Measurements from ENCODE around the gene SLC39A6. TPM values are rescaled to one million over a fixed set of nuclear protein-coding genes. Genes with fewer than 3 reads are reported as not detected.

The SLC39A6 gene
- polyA plus RNA-seq, 1 donor from 2014 or later = 298 TPM

GRCh38 chr18:36064027-36064808, 64.9 kb downstream of the SLC39A6 start:
- H3K27ac ChIP-seq (ENCODE audit: low read length) = no peak overlapping the region
- H2AFZ ChIP-seq (ENCODE audit: low read depth, low read length) = no peak overlapping the region
- H3K27me3 ChIP-seq (ENCODE audit: insufficient read depth, low read depth, low read length) = no peaks in the 10 kb centered on the region
- H3K79me2 ChIP-seq (replicated peaks; ENCODE audit: insufficient read depth, low read length) = peaks cover 73% of the 10 kb centered on the region
- H3K9me3 ChIP-seq (ENCODE audit: low read length) = no peaks in the 10 kb centered on the region
- no peaks in the 10 kb centered on the region for H3K36me3 ChIP-seq (ENCODE audit: insufficient read depth, low read length)
- no peaks in the 10 kb centered on the region for H3K9me2 ChIP-seq (ENCODE audit: insufficient read depth, low read length)
- H3F3A ChIP-seq (ENCODE audit: insufficient read depth, low read length, poor library complexity, severe bottlenecking) = no peaks in the 10 kb centered on the region
- TF ChIP-seq RAD21 (conservative IDR thresholded peaks at IDR 0.05) (no peak), CTCF (IDR thresholded peaks at IDR 0.05; ENCODE audit: poor library complexity, severe bottlenecking) (no peak), EP300 (conservative IDR thresholded peaks at IDR 0.05; ENCODE audit: poor library complexity, severe bottlenecking) (no peak), EZH2 (IDR thresholded peaks at IDR 0.05; ENCODE audit: borderline replicate concordance, insufficient read depth, low read length, poor library complexity, severe bottlenecking) (no peak)
- no peak overlapping the region for H3K9ac ChIP-seq (ENCODE audit: low read length)
- H4K20me1 ChIP-seq (ENCODE audit: insufficient read depth) = no peaks in the 10 kb centered on the region
- H3K4me2 ChIP-seq (ENCODE audit: low read length) = no peak overlapping the region
- H3K4me3 ChIP-seq (ENCODE audit: low read length) = peak overlapping the region; percentile 98

- Histone ChIP-seq H3K9ac (ENCODE audit: low read length) (no peak overlapping the region), H2AFZ (ENCODE audit: low read depth, low read length) (no peak overlapping the region), H3K36me3 (ENCODE audit: insufficient read depth, low read length) (no peaks in the 10 kb centered on the region), H3K27me3 (ENCODE audit: insufficient read depth, low read depth, low read length) (no peaks in the 10 kb centered on the region), H3F3A (ENCODE audit: insufficient read depth, low read length, poor library complexity, severe bottlenecking) (no peaks in the 10 kb centered on the region), H4K20me1 (ENCODE audit: insufficient read depth) (no peaks in the 10 kb centered on the region), H3K27ac (ENCODE audit: low read length) (no peak overlapping the region), H3K79me2 (replicated peaks; ENCODE audit: insufficient read depth, low read length) (peaks cover 85% of the 10 kb centered on the region), H3K4me3 (ENCODE audit: low read length) (no peak overlapping the region), H3K9me2 (ENCODE audit: insufficient read depth, low read length) (no peaks in the 10 kb centered on the region), H3K4me2 (ENCODE audit: low read length) (no peak overlapping the region), H3K9me3 (ENCODE audit: low read length) (no peaks in the 10 kb centered on the region)
- TF ChIP-seq TAF1 (IDR thresholded peaks at IDR 0.05; ENCODE audit: low read depth) (no peak), MXI1 (conservative IDR thresholded peaks at IDR 0.05; ENCODE audit: poor library complexity, severe bottlenecking) (no peak), EP300 (conservative IDR thresholded peaks at IDR 0.05; ENCODE audit: poor library complexity, severe bottlenecking) (no peak), EZH2 (IDR thresholded peaks at IDR 0.05; ENCODE audit: borderline replicate concordance, insufficient read depth, low read length, poor library complexity, severe bottlenecking) (no peak), RAD21 (conservative IDR thresholded peaks at IDR 0.05) (no peak), POLR2AphosphoS5 (IDR thresholded peaks at IDR 0.05) (no peak), REST (IDR thresholded peaks at IDR 0.05; ENCODE audit: borderline replicate concordance) (no peak), CTCF (IDR thresholded peaks at IDR 0.05; ENCODE audit: poor library complexity, severe bottlenecking) (no peak), SMC3 (conservative IDR thresholded peaks at IDR 0.05; ENCODE audit: poor library complexity) (no peak)
Observed at GRCh38 chr18:36058674-36059073, 70.5 kb downstream of the SLC39A6 start.

Other genes with a start within 250 kb of the SLC39A6 start
- 129 and 136 TPM in 2 replicates for gene RPRD1A, start 61.8 kb downstream of the SLC39A6 start, polyA plus RNA-seq
- 77.1 and 83.6 TPM in 2 replicates for gene ELP2, start 559 bp upstream of the SLC39A6 start, polyA plus RNA-seq
- gene MOCOS, start 58.2 kb upstream of the SLC39A6 start, polyA plus RNA-seq = not detected in 2 replicates
- 19.4 and 22.3 TPM in 2 replicates for gene FHOD3, start 168.4 kb upstream of the SLC39A6 start, polyA plus RNA-seq